ENCODE measurements around the gene TP53INP2. TPM values are rescaled to one million over a fixed set of nuclear protein-coding genes. Genes with fewer than 3 reads are reported as not detected.

The TP53INP2 gene
- total RNA-seq, 1 donor from 2014 or later: 4.0 TPM

DNA sequence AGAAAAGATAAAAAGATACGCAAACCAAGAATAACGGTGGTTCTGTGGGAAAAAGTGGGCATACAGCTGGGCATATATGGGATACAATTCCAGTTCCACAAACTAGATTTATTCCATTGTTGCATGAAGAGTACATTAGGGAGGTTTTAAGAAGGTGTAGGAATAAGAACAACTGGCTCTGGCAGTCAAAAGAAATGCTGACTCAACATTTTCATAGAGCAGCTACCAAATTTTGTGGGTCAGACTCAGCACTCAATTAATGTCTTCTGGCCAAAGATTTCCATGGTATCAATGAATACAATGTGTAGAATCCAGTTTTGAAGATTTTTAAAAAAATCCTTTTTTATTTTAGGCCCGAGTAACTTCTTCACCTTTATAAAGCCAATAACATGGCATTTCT, 40.2 kb downstream of the TP53INP2 start:
- ChIA-PET POLR2A (no interaction called here), CTCF (interaction anchor here (0.7 to 1.5 kb wide), 2 partner anchors 26 to 431 kb away, joined by 3 to 4 read pairs; no protein-coding TSS in a partner anchor)
- H3K36me3 Mint-ChIP-seq (ENCODE audit: low read depth): peaks cover 67% of the 10 kb centered on the region
- no peaks in the 10 kb centered on the region for H3K27me3 Mint-ChIP-seq
- DNase-seq: no peak
- H3K27ac Mint-ChIP-seq: no peak overlapping the region
- no peak for ATAC-seq (ENCODE audit: low read depth)
- TF ChIP-seq CTCF (IDR thresholded peaks at IDR 0.05): no peak
- H3K4me3 Mint-ChIP-seq: no peak overlapping the region
- no peaks in the 10 kb centered on the region for H3K4me1 Mint-ChIP-seq
- intact Hi-C loops (cut with micrococcal nuclease): no loop called here
- H3K9me3 Mint-ChIP-seq: no peaks in the 10 kb centered on the region

DNA sequence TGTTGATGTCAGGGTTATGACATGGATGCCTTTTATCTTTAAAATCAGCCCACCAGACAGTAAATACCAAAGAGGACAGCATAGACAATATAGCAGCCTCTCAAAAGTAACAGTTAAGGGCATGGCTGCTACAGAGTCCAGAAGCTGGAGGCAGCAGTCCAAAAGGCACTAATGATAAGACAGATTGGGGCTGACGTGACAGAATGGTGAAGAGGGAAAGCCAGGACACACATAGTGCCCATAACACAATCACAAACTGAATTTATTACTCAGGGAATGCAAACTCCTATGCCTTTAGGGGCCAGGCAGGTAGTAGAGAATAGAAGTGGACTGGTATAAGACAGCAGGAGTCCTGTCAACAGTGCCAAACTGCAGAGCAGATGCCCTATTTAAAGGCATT, 40.7 kb downstream of the TP53INP2 start:
- no peak for TF ChIP-seq CTCF (IDR thresholded peaks at IDR 0.05)
- Mint-ChIP-seq H3K27ac (no peak overlapping the region), H3K27me3 (no peaks in the 10 kb centered on the region), H3K9me3 (no peaks in the 10 kb centered on the region), H3K4me3 (no peak overlapping the region), H3K4me1 (no peaks in the 10 kb centered on the region), H3K36me3 (ENCODE audit: low read depth) (peaks cover 72% of the 10 kb centered on the region)
- ChIA-PET POLR2A (no interaction called here), CTCF (interaction anchor here (1.5 kb wide), 1 partner anchor 25 kb away, joined by 4 read pairs; no protein-coding TSS in a partner anchor)
- no peak for ATAC-seq (ENCODE audit: low read depth)
- intact Hi-C loops (cut with micrococcal nuclease): no loop called here
- DNase-seq: no peak

GRCh38 chr20:34746674-34747073, 42.5 kb downstream of the TP53INP2 start:
- H3K4me3 Mint-ChIP-seq: no peak overlapping the region
- peaks cover 75% of the 10 kb centered on the region for H3K36me3 Mint-ChIP-seq (ENCODE audit: low read depth)
- H3K27me3 Mint-ChIP-seq: no peaks in the 10 kb centered on the region
- no peak for TF ChIP-seq CTCF (IDR thresholded peaks at IDR 0.05)
- DNase-seq (no peak), ATAC-seq (ENCODE audit: low read depth) (no peak)
- POLR2A ChIA-PET: no interaction called here
- H3K4me1 Mint-ChIP-seq: no peaks in the 10 kb centered on the region
- no peak overlapping the region for H3K27ac Mint-ChIP-seq
- intact Hi-C loops (cut with micrococcal nuclease): no loop called here
- CTCF ChIA-PET: interaction anchor here (1.0 kb wide), 1 partner anchor 23 kb away, joined by 3 read pairs; no protein-coding TSS in a partner anchor
- H3K9me3 Mint-ChIP-seq: no peaks in the 10 kb centered on the region

DNA sequence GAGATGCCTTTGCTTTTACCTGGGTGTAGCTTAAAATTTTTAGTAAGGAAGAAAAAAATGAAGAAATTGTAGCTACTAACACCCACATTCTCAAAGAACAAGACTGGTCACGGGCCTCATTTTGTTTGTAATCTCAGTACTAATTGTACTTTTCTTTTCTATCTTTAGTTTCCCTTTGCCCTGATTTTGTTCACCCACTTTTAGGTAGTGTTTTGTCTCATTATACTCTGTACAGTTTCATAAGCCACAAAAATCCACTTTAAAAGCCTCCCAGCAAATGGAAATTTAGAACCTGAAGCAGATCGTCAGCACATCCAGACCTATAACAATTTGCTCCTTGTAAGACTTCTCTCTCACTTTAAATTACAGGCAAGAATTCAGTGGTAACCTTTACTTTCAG, 43.3 kb downstream of the TP53INP2 start:
- intact Hi-C loops (cut with micrococcal nuclease): no loop called here
- ATAC-seq (ENCODE audit: low read depth): no peak
- Mint-ChIP-seq H3K4me1 (no peaks in the 10 kb centered on the region), H3K27me3 (no peaks in the 10 kb centered on the region), H3K36me3 (ENCODE audit: low read depth) (peaks cover 75% of the 10 kb centered on the region), H3K4me3 (no peak overlapping the region), H3K9me3 (no peaks in the 10 kb centered on the region), H3K27ac (no peak overlapping the region)
- no peak for TF ChIP-seq CTCF (IDR thresholded peaks at IDR 0.05)
- ChIA-PET POLR2A (no interaction called here), CTCF (interaction anchor here (1.0 kb wide), 1 partner anchor 22 kb away, joined by 3 read pairs; no protein-coding TSS in a partner anchor)
- no peak for DNase-seq

DNA sequence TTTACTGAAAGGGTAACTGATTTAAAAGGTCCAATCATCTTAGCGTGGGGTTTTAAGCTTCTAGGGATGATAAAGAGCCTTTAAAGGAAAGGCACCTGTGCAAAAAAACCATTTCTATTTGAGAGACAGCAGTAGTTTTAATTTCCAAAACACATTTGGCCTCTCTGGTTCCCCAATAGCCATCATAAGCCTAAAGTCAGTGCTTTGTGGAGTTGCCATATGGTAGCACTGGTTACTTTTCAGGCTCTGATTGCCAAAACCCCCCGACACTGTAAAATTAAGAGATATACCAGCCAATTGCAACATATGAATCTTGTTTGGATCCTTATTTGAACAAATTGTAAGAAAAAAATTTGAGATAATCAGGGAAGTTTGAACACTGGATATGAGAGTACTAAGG, 44.6 kb downstream of the TP53INP2 start:
- Mint-ChIP-seq H3K4me3 (no peak overlapping the region), H3K4me1 (no peaks in the 10 kb centered on the region), H3K27ac (no peak overlapping the region), H3K36me3 (ENCODE audit: low read depth) (peaks cover 70% of the 10 kb centered on the region), H3K9me3 (no peaks in the 10 kb centered on the region), H3K27me3 (no peaks in the 10 kb centered on the region)
- intact Hi-C loops (cut with micrococcal nuclease): no loop called here
- no peak for TF ChIP-seq CTCF (IDR thresholded peaks at IDR 0.05)
- ChIA-PET CTCF (no interaction called here), POLR2A (no interaction called here)
- no peak for DNase-seq
- no peak for ATAC-seq (ENCODE audit: low read depth)
